Peyer's patch (tissue), 4 donors: ENCODE measurements around the gene FIGNL1. TPM values are rescaled to one million over a fixed set of nuclear protein-coding genes. Genes with fewer than 3 reads are reported as not detected.

Experiments
- DNase-seq, 3 donors: peaks; one replicate each; pipeline ENCODE4 v3.0.0-alpha.2; 2017 to 2019
- H3K27ac ChIP-seq, 4 donors: fragments of 200-600 bp; sonication (generic); one replicate each; pipeline ENCODE4 v1.5.1; 2016 to 2019
- H3K27me3 ChIP-seq, 2 donors: fragments of 200-600 bp; sonication (generic); one replicate each; pipeline ENCODE4 v1.5.1; 2019
- H3K36me3 ChIP-seq, 3 donors: fragments of 200-600 bp; sonication (generic); one replicate each; pipeline ENCODE4 v1.5.1; 2016 to 2019
- H3K4me1 ChIP-seq, 4 donors: fragments of 200-600 bp; sonication (generic); one replicate each; pipeline ENCODE4 v1.5.1; 2016 to 2019
- H3K4me3 ChIP-seq, 4 donors: fragments of 200-600 bp; sonication (generic); 1 replicate in 3 of 4; 2 replicates in 1 of 4; pipeline ENCODE4 v1.5.1; 2016 to 2019; ENCODE audit warnings: mild to moderate bottlenecking in 1 of 4
- H3K9me3 ChIP-seq, 4 donors: fragments of 200-600 bp; sonication (generic); one replicate each; pipeline ENCODE4 v1.5.1; 2016 to 2019; ENCODE audit warnings: mild to moderate bottlenecking in 1 of 4
- CTCF ChIP-seq, 6 experiments: fragments of 450-650 bp in 4 of 6; fragments of 200-600 bp in 2 of 6; sonication (generic) in 1 of 6; IDR thresholded peaks; one replicate each; pipeline ENCODE4 v1.5.1; 2017 to 2019; ENCODE audit warnings: antibody characterized with exemption in 6 of 6, mild to moderate bottlenecking in 3 of 6, moderate library complexity in 1 of 6
- POLR2A ChIP-seq, 2 donors: fragments of 450-650 bp; IDR thresholded peaks; one replicate each; pipeline ENCODE4 v1.5.1; 2017; ENCODE audit warnings: antibody characterized with exemption in 2 of 2, mild to moderate bottlenecking in 2 of 2, moderate library complexity in 2 of 2
- total RNA-seq, 4 donors: library from RNA; depleted of rRNA; stranded (reverse); fragments of >200 nt; gene quantifications; one replicate each; pipeline ENCODE4 v1.1.0, GENCODE V29; 2016

Gene FIGNL1
- total RNA-seq, 4 donors from 2014 or later: 5.5 to 12.4 (median 5.9) TPM

- Histone ChIP-seq H3K9me3 (no peaks in the 10 kb centered on the region), H3K27me3 (no peaks in the 10 kb centered on the region), H3K36me3 (no peaks in the 10 kb centered on the region), H3K27ac (no peak overlapping the region), H3K4me3 (no peak overlapping the region), H3K4me1 (no peaks in the 10 kb centered on the region)
- DNase-seq: no peak
- TF ChIP-seq POLR2A (IDR thresholded peaks at IDR 0.05): no peak
- no peak for TF ChIP-seq CTCF (IDR thresholded peaks at IDR 0.05)
Observed at GRCh38 chr7:50481867-50482266, 31.7 kb upstream of the FIGNL1 start.

- H3K27ac ChIP-seq: no peak overlapping the region
Observed at GRCh38 chr7:50480797-50481196, 30.6 kb upstream of the FIGNL1 start.

GRCh38 chr7:50479743-50480517 lies 29.8 kb upstream of the FIGNL1 start:
- H3K4me1 ChIP-seq: no peaks in the 10 kb centered on the region
- H3K4me3 ChIP-seq: no peak overlapping the region
- DNase-seq: no peak
- no peaks in the 10 kb centered on the region for H3K9me3 ChIP-seq
- H3K27ac ChIP-seq: no peak overlapping the region
- no peak for TF ChIP-seq CTCF (IDR thresholded peaks at IDR 0.05)
- no peak for TF ChIP-seq POLR2A (IDR thresholded peaks at IDR 0.05)
- H3K36me3 ChIP-seq: no peaks in the 10 kb centered on the region
- no peaks in the 10 kb centered on the region for H3K27me3 ChIP-seq

More at GRCh38 chr7:50480797-50481196, 30.6 kb upstream of the FIGNL1 start:
- Histone ChIP-seq H3K4me1 (no peaks in the 10 kb centered on the region), H3K4me3 (no peak overlapping the region), H3K36me3 (no peaks in the 10 kb centered on the region), H3K27me3 (no peaks in the 10 kb centered on the region), H3K9me3 (no peaks in the 10 kb centered on the region)
- DNase-seq: no peak
- no peak for TF ChIP-seq CTCF (IDR thresholded peaks at IDR 0.05)
- no peak for TF ChIP-seq POLR2A (IDR thresholded peaks at IDR 0.05)

GRCh38 chr7:50477640-50478039 lies 27.5 kb upstream of the FIGNL1 start:
- TF ChIP-seq CTCF (IDR thresholded peaks at IDR 0.05) (no peak), POLR2A (IDR thresholded peaks at IDR 0.05) (no peak)
- H3K4me1 ChIP-seq: no peaks in the 10 kb centered on the region
- DNase-seq: no peak

GRCh38 chr7:50476953-50477625 lies 26.9 kb upstream of the FIGNL1 start:
- Histone ChIP-seq H3K36me3 (no peaks in the 10 kb centered on the region), H3K4me1 (no peaks in the 10 kb centered on the region), H3K4me3 (no peak overlapping the region), H3K27me3 (no peaks in the 10 kb centered on the region), H3K9me3 (no peaks in the 10 kb centered on the region), H3K27ac (no peak overlapping the region)
- no peak for DNase-seq
- no peak for TF ChIP-seq CTCF (IDR thresholded peaks at IDR 0.05)
- no peak for TF ChIP-seq POLR2A (IDR thresholded peaks at IDR 0.05)

More at GRCh38 chr7:50477640-50478039, 27.5 kb upstream of the FIGNL1 start:
- no peaks in the 10 kb centered on the region for H3K9me3 ChIP-seq
- no peaks in the 10 kb centered on the region for H3K27me3 ChIP-seq
- no peak overlapping the region for H3K27ac ChIP-seq
- no peaks in the 10 kb centered on the region for H3K36me3 ChIP-seq
- no peak overlapping the region for H3K4me3 ChIP-seq
